Effector CD8-positive, alpha-beta T cell (primary cell): ENCODE results near the gene TXNDC16.
"Not testable (repeated sequence)": the region's sequence is repeated elsewhere in the genome, so short reads cannot be mapped to it uniquely, and the experiment has no call there.

Experiments
- DNase-seq: peaks from one replicate; lab custom pipeline; 2025; lab: John Stamatoyannopoulos, UW
- total RNA-seq, 4 experiments: gene quantifications; one replicate each; lab custom pipeline; 2026; lab: John Stamatoyannopoulos, UW

Gene TXNDC16
- total RNA-seq, result 14.3 to 20.1 (median 16.9) reads per million in 4 experiments

- DNase-seq, result peak; percentile 100
Measured at GRCh38 chr14:52552063-52552988, at the start of gene TXNDC16, which contains the start of gene GPR137C. Gene TXNDC16 (minus strand): TSS chr14:52552505. CDS start chr14:52543557, 8,948 bp downstream. Gene GPR137C (plus strand): TSS chr14:52552836. CDS start chr14:52553148, 312 bp downstream.

GRCh38 chr14:52599974-52600373, 47.7 kb upstream of the TXNDC16 start:
- DNase-seq, result no peak

- no peak for DNase-seq
Measured at GRCh38 chr14:52598568-52598967, 46.3 kb upstream of the TXNDC16 start.

- no peak for DNase-seq
Measured at GRCh38 chr14:52596861-52597260, 44.6 kb upstream of the TXNDC16 start.

GRCh38 chr14:52596320-52596719, 44.0 kb upstream of the TXNDC16 start:
- DNase-seq, result no peak

- no peak for DNase-seq
Measured at GRCh38 chr14:52590318-52590717, 38.0 kb upstream of the TXNDC16 start.

- DNase-seq, result no peak
Measured at GRCh38 chr14:52589646-52590045, 37.3 kb upstream of the TXNDC16 start.

- no peak for DNase-seq
Measured at GRCh38 chr14:52583544-52583943, 31.2 kb upstream of the TXNDC16 start.

- no peak for DNase-seq
Measured at GRCh38 chr14:52575858-52576257, 23.6 kb upstream of the TXNDC16 start.

- not testable (repeated sequence) for DNase-seq
Measured at GRCh38 chr14:52568454-52568853, 16.1 kb upstream of the TXNDC16 start.

- DNase-seq, result no peak
Measured at GRCh38 chr14:52563120-52563519, 10.8 kb upstream of the TXNDC16 start.

- DNase-seq, result no peak
Measured at GRCh38 chr14:52558688-52559087, 6.4 kb upstream of the TXNDC16 start.

- peak; percentile 73 for DNase-seq
Measured at GRCh38 chr14:52553671-52554575, 1.6 kb upstream of the TXNDC16 start.

- peak; percentile 17 for DNase-seq
Measured at GRCh38 chr14:52553002-52553670, 831 bp upstream of the TXNDC16 start.

GRCh38 chr14:52551696-52552062, 626 bp downstream of the TXNDC16 start:
- DNase-seq, result no peak

- no peak for DNase-seq
Measured at GRCh38 chr14:52551205-52551604, 1.1 kb downstream of the TXNDC16 start.

- DNase-seq, result no peak
Measured at GRCh38 chr14:52550661-52551060, 1.6 kb downstream of the TXNDC16 start.

GRCh38 chr14:52547526-52547925, 4.8 kb downstream of the TXNDC16 start:
- no peak for DNase-seq

- no peak for DNase-seq
Measured at GRCh38 chr14:52547027-52547426, 5.3 kb downstream of the TXNDC16 start.

GRCh38 chr14:52546318-52546670, 6.0 kb downstream of the TXNDC16 start:
- no peak for DNase-seq

- no peak for DNase-seq
Measured at GRCh38 chr14:52545584-52546317, 6.6 kb downstream of the TXNDC16 start.
